Glutamatergic neuron (in vitro differentiated cells): ENCODE measurements around the gene PPP2R5B. TPM values are rescaled to one million over a fixed set of nuclear protein-coding genes. Genes with fewer than 3 reads are reported as not detected.

Experiments
- DNase-seq: peaks from one replicate; pipeline ENCODE4 v3.0.0; 2022
- H3K27ac Mint-ChIP-seq: one replicate; pipeline ENCODE4 v1.8.0; 2020; ENCODE audit warnings: mild to moderate bottlenecking, mixed read lengths, inconsistent platforms; ENCODE audit not compliant: unreplicated experiment
- H3K27me3 Mint-ChIP-seq: one replicate; pipeline ENCODE4 v1.8.0; 2020; ENCODE audit warnings: mild to moderate bottlenecking, moderate library complexity, mixed read lengths, inconsistent platforms; ENCODE audit not compliant: unreplicated experiment
- H3K36me3 Mint-ChIP-seq: one replicate; pipeline ENCODE4 v1.8.0; 2020; ENCODE audit warnings: mild to moderate bottlenecking, mixed read lengths, inconsistent platforms; ENCODE audit not compliant: unreplicated experiment
- H3K4me1 Mint-ChIP-seq: one replicate; pipeline ENCODE4 v1.8.0; 2020; ENCODE audit warnings: mild to moderate bottlenecking, low read depth, mixed read lengths, inconsistent platforms; ENCODE audit not compliant: unreplicated experiment
- H3K4me3 Mint-ChIP-seq: one replicate; pipeline ENCODE4 v1.8.0; 2020; ENCODE audit warnings: mild to moderate bottlenecking, mixed read lengths, inconsistent platforms; ENCODE audit not compliant: unreplicated experiment
- H3K9me3 Mint-ChIP-seq: one replicate; pipeline ENCODE4 v1.8.0; 2020; ENCODE audit warnings: mild to moderate bottlenecking, moderate library complexity, mixed read lengths, inconsistent platforms; ENCODE audit not compliant: unreplicated experiment
- total RNA-seq: library from RNA; stranded (reverse); fragmentation: NEBNext Ultra II Directional; extraction: Animal tissue kit (Norgen Biotek cat#: 25700); gene quantifications from one replicate; pipeline ENCODE4 v1.2.1, GENCODE V29; 2021; ENCODE audit not compliant: unreplicated experiment
- TF ChIP-seq, protein P1 (sequence below): fragments of 200-600 bp; sonication (generic); IDR thresholded peaks from one replicate; pipeline ENCODE4 v1.5.0; 2021; ENCODE audit not compliant: partially characterized antibody, unreplicated experiment

The PPP2R5B gene
- total RNA-seq, 1 donor from 2014 or later = 148 TPM

DNA sequence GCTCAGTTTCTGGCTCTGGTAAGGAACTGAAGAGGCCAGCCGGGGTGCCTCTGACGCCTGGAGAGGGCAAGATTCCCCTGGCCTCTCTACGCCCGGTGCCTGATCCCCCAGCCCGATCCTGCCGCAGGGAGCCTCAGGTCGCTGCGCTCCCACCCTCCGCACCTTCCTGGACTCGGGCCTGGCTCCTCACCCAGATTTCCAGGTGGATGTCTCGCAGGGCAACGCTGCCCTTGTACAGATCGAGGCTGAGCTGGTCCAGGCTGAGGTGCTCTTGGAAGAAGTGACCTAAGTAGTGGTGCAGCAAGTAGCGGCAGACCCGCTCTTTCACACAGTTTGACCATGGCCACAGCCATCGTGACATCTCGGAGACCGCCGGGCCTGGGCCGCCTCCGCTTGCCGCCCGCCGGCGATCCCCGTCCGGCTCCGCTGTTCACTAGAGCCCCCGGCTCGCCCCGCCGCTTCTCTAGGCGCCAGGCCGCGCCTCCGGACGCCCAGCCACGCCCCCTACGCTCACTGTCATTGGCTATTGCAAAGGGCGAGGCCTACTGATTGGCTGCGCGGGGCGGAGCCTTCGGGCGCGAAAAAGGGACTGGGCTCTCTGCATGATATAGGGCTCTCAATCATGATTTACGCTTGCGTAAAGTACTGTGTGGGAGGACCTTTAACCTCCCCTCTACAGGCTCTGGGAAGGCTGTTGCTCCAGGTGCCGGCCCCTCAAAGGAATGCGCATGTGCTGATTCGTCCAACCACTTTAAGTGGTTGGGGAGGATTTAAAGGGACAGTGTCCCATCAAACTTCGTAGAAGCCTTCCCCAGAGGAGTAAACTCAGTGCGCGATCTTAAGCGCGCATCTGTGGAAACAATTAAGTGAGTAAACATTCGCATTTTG is 7.5 kb upstream of the PPP2R5B start, which contains the start of gene ATG2A:
Gene ATG2A (minus strand): TSS at position 435 of the 888 bp plus-strand sequence. CDS start 74 bp downstream, at position 361.
- Mint-ChIP-seq H3K36me3 (no peaks in the 10 kb centered on the region), H3K27me3 (peaks cover 8% of the 10 kb centered on the region), H3K27ac (peak within 1 kb of the TSS; percentile 72), H3K4me3 (peak within 1 kb of the TSS; percentile 93), H3K9me3 (peaks cover 8% of the 10 kb centered on the region), H3K4me1 (peaks cover 15% of the 10 kb centered on the region)
- DNase-seq = peak; percentile 99
- TF ChIP-seq, protein P1, sequence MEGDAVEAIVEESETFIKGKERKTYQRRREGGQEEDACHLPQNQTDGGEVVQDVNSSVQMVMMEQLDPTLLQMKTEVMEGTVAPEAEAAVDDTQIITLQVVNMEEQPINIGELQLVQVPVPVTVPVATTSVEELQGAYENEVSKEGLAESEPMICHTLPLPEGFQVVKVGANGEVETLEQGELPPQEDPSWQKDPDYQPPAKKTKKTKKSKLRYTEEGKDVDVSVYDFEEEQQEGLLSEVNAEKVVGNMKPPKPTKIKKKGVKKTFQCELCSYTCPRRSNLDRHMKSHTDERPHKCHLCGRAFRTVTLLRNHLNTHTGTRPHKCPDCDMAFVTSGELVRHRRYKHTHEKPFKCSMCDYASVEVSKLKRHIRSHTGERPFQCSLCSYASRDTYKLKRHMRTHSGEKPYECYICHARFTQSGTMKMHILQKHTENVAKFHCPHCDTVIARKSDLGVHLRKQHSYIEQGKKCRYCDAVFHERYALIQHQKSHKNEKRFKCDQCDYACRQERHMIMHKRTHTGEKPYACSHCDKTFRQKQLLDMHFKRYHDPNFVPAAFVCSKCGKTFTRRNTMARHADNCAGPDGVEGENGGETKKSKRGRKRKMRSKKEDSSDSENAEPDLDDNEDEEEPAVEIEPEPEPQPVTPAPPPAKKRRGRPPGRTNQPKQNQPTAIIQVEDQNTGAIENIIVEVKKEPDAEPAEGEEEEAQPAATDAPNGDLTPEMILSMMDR = no peak

GRCh38 chr11:64917663-64917995 is 6.9 kb upstream of the PPP2R5B start:
- Mint-ChIP-seq H3K4me1 (peaks cover 15% of the 10 kb centered on the region), H3K4me3 (peak overlapping the region; percentile 93), H3K36me3 (no peaks in the 10 kb centered on the region), H3K27ac (peak overlapping the region; percentile 72), H3K27me3 (peaks cover 8% of the 10 kb centered on the region), H3K9me3 (peaks cover 8% of the 10 kb centered on the region)
- DNase-seq = no peak
- TF ChIP-seq, protein P1 = no peak

GRCh38 chr11:64918017-64918416 is 6.5 kb upstream of the PPP2R5B start:
- DNase-seq = no peak
- TF ChIP-seq, protein P1 = no peak
- Mint-ChIP-seq H3K4me3 (peak overlapping the region; percentile 93), H3K27ac (peak overlapping the region; percentile 72), H3K9me3 (peaks cover 8% of the 10 kb centered on the region), H3K4me1 (peaks cover 15% of the 10 kb centered on the region), H3K27me3 (peaks cover 8% of the 10 kb centered on the region), H3K36me3 (no peaks in the 10 kb centered on the region)

- Mint-ChIP-seq H3K36me3 (no peaks in the 10 kb centered on the region), H3K27ac (peak overlapping the region; percentile 82), H3K4me1 (peaks cover 19% of the 10 kb centered on the region), H3K4me3 (peak overlapping the region; percentile 75), H3K9me3 (peaks cover 8% of the 10 kb centered on the region), H3K27me3 (peaks cover 5% of the 10 kb centered on the region)
- no peak for DNase-seq
- TF ChIP-seq, protein P1 = no peak
These were observed 4.9 kb upstream of the PPP2R5B start for GRCh38 chr11:64919627-64920026.

DNA sequence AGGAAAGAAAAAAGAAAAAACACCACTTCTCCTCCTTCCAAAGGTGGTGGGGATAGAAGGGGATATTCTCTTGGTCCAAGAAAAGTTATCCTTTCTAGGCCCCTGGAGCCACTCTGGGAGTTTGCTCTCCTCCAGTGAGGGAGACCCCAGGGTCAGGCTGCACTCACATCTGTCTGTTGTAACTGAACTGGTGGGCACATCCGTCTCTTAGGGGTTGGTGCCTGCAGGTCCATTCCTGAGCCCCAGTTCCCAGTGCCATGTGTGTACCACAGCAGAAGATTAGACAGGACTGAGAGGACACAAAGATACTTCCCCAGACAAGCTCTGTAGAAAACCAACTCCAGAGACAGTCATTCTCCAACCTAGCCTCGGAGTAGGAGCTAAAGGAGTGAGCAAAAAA is 4.4 kb upstream of the PPP2R5B start:
- TF ChIP-seq, protein P1 = no peak
- Mint-ChIP-seq H3K36me3 (no peaks in the 10 kb centered on the region), H3K9me3 (peaks cover 8% of the 10 kb centered on the region), H3K4me3 (peak overlapping the region; percentile 75), H3K4me1 (peaks cover 19% of the 10 kb centered on the region), H3K27ac (peak overlapping the region; percentile 82), H3K27me3 (peaks cover 7% of the 10 kb centered on the region)
- no peak for DNase-seq
